K562 (cell line): ENCODE results near the gene PI4KA. TPM values are rescaled to one million over a fixed set of nuclear protein-coding genes. Genes with fewer than 3 reads are reported as not detected.

Source experiments
- ARID3B ChIP-seq: fragments of 250-450 bp; sonication (Bioruptor Pico); IDR thresholded peaks from 2 replicates; pipeline ENCODE4 v1.4.0; 2020; ENCODE audit warnings: borderline replicate concordance
- CBFA2T3 ChIP-seq: fragments of 450-650 bp; IDR thresholded peaks from 2 replicates; pipeline ENCODE4 v1.6.1; 2017
- CCAR2 ChIP-seq: fragments of 200-400 bp; formaldehyde crosslinking; IDR thresholded peaks from 2 replicates; pipeline ENCODE4 v1.6.1; 2017; ENCODE audit warnings: mild to moderate bottlenecking, low read depth, low read length
- CTCF ChIP-seq, 3 experiments: IDR thresholded peaks in 2 of 3; conservative IDR thresholded peaks in 1 of 3; 2 replicates each; pipeline ENCODE4 v1.5.1; 2011 to 2012; ENCODE audit warnings: low read length in 3 of 3, mild to moderate bottlenecking in 3 of 3, control low read depth in 2 of 3, improper control_type of control experiment in 1 of 3, inconsistent platforms in 1 of 3, low read depth in 1 of 3, mixed read lengths in 1 of 3, moderate library complexity in 1 of 3; ENCODE audit not compliant: insufficient read depth in 2 of 3
- GATAD2B ChIP-seq: fragments of 450-650 bp; IDR thresholded peaks from 2 replicates; pipeline ENCODE4 v1.6.1; 2017; ENCODE audit warnings: mild to moderate bottlenecking, borderline replicate concordance
- GTF2F1 ChIP-seq: IDR thresholded peaks from 2 replicates; pipeline ENCODE4 v1.6.1; 2011; ENCODE audit warnings: low read depth, low read length, improper control_type of control experiment
- MLLT1 ChIP-seq, 2 experiments: fragments of 450-650 bp; IDR thresholded peaks; 2 replicates each; pipeline ENCODE4 v1.6.1; 2016
- MTA1 ChIP-seq: fragments of 450-650 bp; IDR thresholded peaks from 2 replicates; pipeline ENCODE4 v1.6.1; 2017; ENCODE audit warnings: borderline replicate concordance
- NR4A1 ChIP-seq, 2 experiments: fragments of 250-450 bp in 1 of 2; fragments of 450-650 bp in 1 of 2; sonication (Bioruptor Pico) in 1 of 2; IDR thresholded peaks; 2 replicates each; pipeline versions ENCODE4 v1.4.0 to v1.6.1; 2016 to 2020; ENCODE audit warnings: mild to moderate bottlenecking in 2 of 2, missing compliant biosample characterization in 1 of 2, missing genetic modification characterization in 1 of 2, moderate library complexity in 1 of 2
- POLR2B ChIP-seq: fragments of 450-650 bp; IDR thresholded peaks from 2 replicates; pipeline ENCODE4 v1.6.1; 2018; ENCODE audit warnings: low read depth; ENCODE audit not compliant: partially characterized antibody
- SAFB ChIP-seq: fragments of 200-400 bp; formaldehyde crosslinking; IDR thresholded peaks from 2 replicates; pipeline ENCODE4 v1.6.1; 2017; ENCODE audit warnings: low read depth, low read length, borderline replicate concordance
- ZNF143 ChIP-seq: sonication (generic); formaldehyde crosslinking; IDR thresholded peaks from 2 replicates; pipeline ENCODE4 v1.9.0; 2022; ENCODE audit warnings: mild to moderate bottlenecking, missing genetic modification reagents
- ZNF398 ChIP-seq: fragments of 250-450 bp; sonication (Bioruptor Pico); IDR thresholded peaks from 2 replicates; pipeline ENCODE4 v1.8.0; 2021; ENCODE audit warnings: moderate library complexity, mild to moderate bottlenecking, inconsistent platforms
- ZNF511 ChIP-seq: sonication (generic); formaldehyde crosslinking; IDR thresholded peaks from 2 replicates; pipeline ENCODE4 v1.8.0; 2022; ENCODE audit warnings: mild to moderate bottlenecking, missing genetic modification reagents
- polyA plus RNA-seq, 8 experiments: library from polyadenylated mRNA; depleted of rRNA in 4 of 8; stranded (reverse) in 5 of 8; unstranded in 3 of 8; fragments of >200 nt; fragmentation: Nextera tagmentation in 2 of 8; fragmentation: Illumina TruSeq in 1 of 8; extraction: Ambion mirVana in 2 of 8; extraction: Trizol in 1 of 8; gene quantifications; 2 replicates each; pipeline versions ENCODE4 v1.2.1 to v1.2.3, GENCODE V29; 2011 to 2014; ENCODE audit warnings: inconsistent platforms in 1 of 8, missing spikeins in 1 of 8
- total RNA-seq, 7 experiments: library from RNA; depleted of rRNA in 6 of 7; stranded (reverse); fragments of >200 nt in 6 of 7; fragmentation: Illumina TruSeq in 2 of 7; extraction: Trizol in 2 of 7; gene quantifications; 2 replicates each; pipeline versions ENCODE4 v1.2.1 to v1.2.3, GENCODE V29; 2011 to 2021; ENCODE audit warnings: low replicate concordance in 1 of 7

The PI4KA gene
- total and polyA plus RNA-seq, 9 of the 15 experiments (the other 6 are each of a cell fraction or from before 2014, with no cell fraction given), result 7.3 to 187 (median 84.7) TPM

GRCh38 chr22:20802922-20803553 lies 55.6 kb downstream of the PI4KA start (continued):
- TF ChIP-seq GATAD2B, result no peak
- TF ChIP-seq POLR2B, result no peak
- no peak for TF ChIP-seq CCAR2
- TF ChIP-seq NR4A1 (CRISPR knock-in tag; IDR thresholded peaks at IDR 0.05), result no peak
- TF ChIP-seq NR4A1 (tag; IDR thresholded peaks at IDR 0.05), result no peak
- no peak for TF ChIP-seq CTCF (IDR thresholded peaks at IDR 0.05 in 2 of 3, conservative IDR thresholded peaks at IDR 0.05 in 1 of 3; ENCODE audit: insufficient read depth in 2 of 3, low read depth in 1 of 3, low read length in 3 of 3)
- 0 out of 2 replicates have a peak, but pooled peaks have one; percentile 49 for TF ChIP-seq ARID3B (CRISPR knock-in tag)
- TF ChIP-seq ZNF511, result peak; percentile 73; the same call in 1 of the 2 replicates
- TF ChIP-seq ZNF398 (CRISPR knock-in tag), result no peak
- no peak for TF ChIP-seq SAFB
- TF ChIP-seq CBFA2T3, result no peak
- TF ChIP-seq MTA1, result no peak
- no peak for TF ChIP-seq GTF2F1
- no peak for TF ChIP-seq MLLT1 (IDR thresholded peaks at IDR 0.05)
- no peak for TF ChIP-seq ZNF143
